Suprapubic skin (tissue), 4 donors: ENCODE data around the gene DIPK1B.

Source experiments
- CTCF ChIP-seq, 2 donors: fragments of 200-600 bp in 1 of 2; fragments of 450-650 bp in 1 of 2; sonication (generic) in 1 of 2; IDR thresholded peaks; one replicate each; pipeline ENCODE4 v1.5.1; 2016 to 2019; ENCODE audit warnings: antibody characterized with exemption in 2 of 2, mild to moderate bottlenecking in 1 of 2, moderate library complexity in 1 of 2
- EP300 ChIP-seq: sonication (generic); formaldehyde crosslinking; IDR thresholded peaks from one replicate; pipeline ENCODE4 v1.6.1; 2017; ENCODE audit warnings: antibody characterized with exemption
- POLR2A ChIP-seq, 2 donors: fragments of 450-650 bp; IDR thresholded peaks; one replicate each; pipeline ENCODE4 v1.6.1; 2017; ENCODE audit warnings: antibody characterized with exemption in 2 of 2, mild to moderate bottlenecking in 2 of 2, moderate library complexity in 2 of 2
- POLR2AphosphoS5 ChIP-seq, 3 donors: sonication (generic); formaldehyde crosslinking; IDR thresholded peaks; one replicate each; pipeline ENCODE4 v1.6.1; 2017; ENCODE audit warnings: antibody characterized with exemption in 3 of 3

DNA sequence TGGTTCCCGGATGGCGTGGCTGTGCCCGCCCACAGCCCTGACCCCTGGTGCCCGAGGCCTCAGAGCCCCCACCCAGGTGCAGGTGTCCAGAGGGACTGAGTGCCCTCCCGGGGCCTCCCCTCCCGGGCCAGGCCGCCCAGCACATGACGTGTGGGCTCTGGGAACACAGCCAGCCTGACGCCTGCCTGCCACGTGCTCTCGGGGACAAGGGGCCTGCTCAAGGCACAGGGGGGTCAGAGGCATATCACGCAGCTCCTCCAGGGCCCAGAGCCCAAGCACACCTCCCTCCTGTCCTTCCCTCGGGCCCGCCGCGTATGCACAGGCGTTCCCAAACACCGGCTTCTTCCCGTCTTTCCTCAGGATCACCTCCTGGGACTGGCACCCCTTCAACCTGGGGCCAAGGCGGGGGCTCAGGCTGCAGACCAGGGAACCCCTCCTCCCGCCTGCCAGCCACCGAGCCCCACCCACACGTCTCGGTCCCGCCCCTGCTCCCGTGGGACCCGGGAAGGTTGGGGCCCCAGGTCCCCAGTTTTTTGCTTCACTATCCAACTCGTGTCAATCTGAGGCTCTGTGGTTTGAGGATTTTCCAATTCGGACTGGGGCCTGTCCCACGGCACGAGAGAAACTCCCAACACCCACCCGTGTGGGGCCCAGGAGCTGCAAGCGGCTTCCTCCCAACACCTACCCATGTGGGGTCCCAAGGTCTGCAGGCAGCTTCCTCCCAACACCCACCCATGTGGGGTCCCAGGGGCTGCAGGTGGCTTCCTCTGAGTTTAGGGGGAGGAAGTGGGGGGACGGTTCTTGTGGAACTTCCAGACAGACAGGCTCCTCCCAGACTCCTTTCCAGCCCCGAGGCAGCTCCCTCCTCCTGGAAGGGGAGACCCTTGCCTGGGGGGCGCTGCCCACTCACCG, 28.9 kb downstream of the DIPK1B start:
- TF ChIP-seq CTCF (IDR thresholded peaks at IDR 0.05) (no peak), POLR2A (IDR thresholded peaks at IDR 0.05) (no peak), EP300 (no peak), POLR2AphosphoS5 (IDR thresholded peaks at IDR 0.05) (no peak)
